Neural cell (in vitro differentiated cells): ENCODE results near the gene PDC. TPM values are rescaled to one million over a fixed set of nuclear protein-coding genes. Genes with fewer than 3 reads are reported as not detected.

Source experiments
- polyA plus RNA-seq: library from polyadenylated mRNA; depleted of rRNA; stranded (reverse); fragments of >200 nt; gene quantifications from 2 replicates; pipeline ENCODE4 v1.2.3, GENCODE V29; 2014

PDC gene
- polyA plus RNA-seq, 1 donor from 2014 or later, result not detected

Other genes with a start within 250 kb of the PDC start
- gene PRG4, start 164.8 kb downstream of the PDC start, polyA plus RNA-seq, result 0.15 and 0.20 TPM in 2 replicates
- gene TPR, start 85.9 kb downstream of the PDC start, polyA plus RNA-seq, result 84.4 and 91.2 TPM in 2 replicates
- 32.6 and 32.8 TPM in 2 replicates for gene ODR4, start 85.3 kb downstream of the PDC start, polyA plus RNA-seq
- gene PTGS2, start 219.3 kb upstream of the PDC start, polyA plus RNA-seq, result 0.12 and 0.25 TPM in 2 replicates